Endometrial microvascular endothelial cells (primary cell): ENCODE measurements around the gene SLC12A7. TPM values are rescaled to one million over a fixed set of nuclear protein-coding genes. Genes with fewer than 3 reads are reported as not detected.
"Not testable (repeated sequence)": the region's sequence is repeated elsewhere in the genome, so short reads cannot be mapped to it uniquely, and the experiment has no call there.

Source experiments
- in situ Hi-C: cut with HindIII; loops from 2 replicates; pipeline ENCODE4 v1.10.0; 2017; ENCODE audit warnings: low sequenced_read_pairs, low pct_unique_long_range_greater_than_20kb; ENCODE audit errors: inconsistent ontology term
- total RNA-seq: library from RNA; depleted of rRNA; stranded (reverse); fragments of >200 nt; gene quantifications from one replicate; pipeline ENCODE4 v1.2.3, GENCODE V29; 2015; ENCODE audit errors: inconsistent ontology term

SLC12A7 gene
- 9.0 TPM for total RNA-seq

- in situ Hi-C loops: no loop called here
Observed at GRCh38 chr5:1111727-1112289, at the start of gene SLC12A7. Gene SLC12A7 (minus strand): TSS chr5:1112063. CDS start chr5:1111991, 72 bp downstream.

- in situ Hi-C loops: no loop called here
Observed at GRCh38 chr5:1161108-1161832, 49.4 kb upstream of the SLC12A7 start.

- in situ Hi-C loops: no loop called here
Observed at GRCh38 chr5:1159774-1160406, 48.0 kb upstream of the SLC12A7 start.

- in situ Hi-C loops: no loop called here
Observed at GRCh38 chr5:1159341-1159675, 47.4 kb upstream of the SLC12A7 start.

- in situ Hi-C loops: no loop called here
Observed at GRCh38 chr5:1158647-1159340, 46.9 kb upstream of the SLC12A7 start.

- in situ Hi-C loops: not testable (repeated sequence)
Observed at GRCh38 chr5:1157461-1157986, 45.7 kb upstream of the SLC12A7 start.

GRCh38 chr5:1156754-1157460, 45.0 kb upstream of the SLC12A7 start:
- in situ Hi-C loops: no loop called here

- in situ Hi-C loops: no loop called here
Observed at GRCh38 chr5:1156033-1156753, 44.3 kb upstream of the SLC12A7 start.

GRCh38 chr5:1155191-1156032, 43.5 kb upstream of the SLC12A7 start:
- in situ Hi-C loops: no loop called here

- in situ Hi-C loops: no loop called here
Observed at GRCh38 chr5:1153428-1153827, 41.6 kb upstream of the SLC12A7 start.

GRCh38 chr5:1152771-1153282, 41.0 kb upstream of the SLC12A7 start:
- in situ Hi-C loops: no loop called here

GRCh38 chr5:1152156-1152555, 40.3 kb upstream of the SLC12A7 start:
- in situ Hi-C loops: no loop called here

- in situ Hi-C loops: no loop called here
Observed at GRCh38 chr5:1151316-1151715, 39.5 kb upstream of the SLC12A7 start.

GRCh38 chr5:1150866-1151265, 39.0 kb upstream of the SLC12A7 start:
- in situ Hi-C loops: no loop called here

- in situ Hi-C loops: no loop called here
Observed at GRCh38 chr5:1144638-1145396, 33.0 kb upstream of the SLC12A7 start.

GRCh38 chr5:1144089-1144488, 32.2 kb upstream of the SLC12A7 start:
- in situ Hi-C loops: no loop called here

- in situ Hi-C loops: no loop called here
Observed at GRCh38 chr5:1143670-1143951, 31.7 kb upstream of the SLC12A7 start.
